ENCODE measurements around the gene FEZF2.

The FEZF2 gene

GRCh38 chr3:62367763-62368195, 5.6 kb downstream of the FEZF2 start:
- no peak for TF ChIP-seq PKNOX1 (IDR thresholded peaks at IDR 0.05)
- no peak for TF ChIP-seq HDGF (IDR thresholded peaks at IDR 0.05; ENCODE audit: borderline replicate concordance)
- no peak for TF ChIP-seq BHLHE40 (IDR thresholded peaks at IDR 0.05; ENCODE audit: borderline replicate concordance)
- no peak for TF ChIP-seq FOXK2 (IDR thresholded peaks at IDR 0.05)
- TF ChIP-seq ELF4 (IDR thresholded peaks at IDR 0.05), result no peak
- TF ChIP-seq L3MBTL2 (conservative IDR thresholded peaks at IDR 0.05), result no peak
- no peak for TF ChIP-seq TARDBP (IDR thresholded peaks at IDR 0.05)
- no peak for TF ChIP-seq FOXM1 (IDR thresholded peaks at IDR 0.05; ENCODE audit: borderline replicate concordance)
- no peak for TF ChIP-seq ARNT (IDR thresholded peaks at IDR 0.05)
- TF ChIP-seq LEF1 (IDR thresholded peaks at IDR 0.05; ENCODE audit: borderline replicate concordance), result no peak
- no peak for TF ChIP-seq SUZ12 (IDR thresholded peaks at IDR 0.05)
- TF ChIP-seq FOXA1 (IDR thresholded peaks at IDR 0.05), result no peak
- DNase-seq (ENCODE audit: extremely low spot score), result no peak
- ChIA-PET POLR2A (no interaction called here), CTCF (interaction anchor here (1.2 kb wide), 1 partner anchor 19 kb away, joined by 3 read pairs; no protein-coding TSS in a partner anchor)

- ChIA-PET POLR2A (no interaction called here), CTCF (no interaction called here)
- no peak for DNase-seq (ENCODE audit: extremely low spot score)
- TF ChIP-seq ARNT (IDR thresholded peaks at IDR 0.05), result no peak
- no peak for TF ChIP-seq ELF4 (IDR thresholded peaks at IDR 0.05)
- no peak for TF ChIP-seq LEF1 (IDR thresholded peaks at IDR 0.05; ENCODE audit: borderline replicate concordance)
- no peak for TF ChIP-seq FOXK2 (IDR thresholded peaks at IDR 0.05)
- TF ChIP-seq PKNOX1 (IDR thresholded peaks at IDR 0.05), result no peak
- TF ChIP-seq ZNF384 (IDR thresholded peaks at IDR 0.05), result no peak
- TF ChIP-seq CTBP1 (IDR thresholded peaks at IDR 0.05; ENCODE audit: borderline replicate concordance), result no peak
- no peak for TF ChIP-seq FOXA1 (IDR thresholded peaks at IDR 0.05)
- TF ChIP-seq BHLHE40 (IDR thresholded peaks at IDR 0.05; ENCODE audit: borderline replicate concordance), result no peak
- no peak for TF ChIP-seq HDGF (IDR thresholded peaks at IDR 0.05; ENCODE audit: borderline replicate concordance)
- no peak for TF ChIP-seq FOXM1 (IDR thresholded peaks at IDR 0.05; ENCODE audit: borderline replicate concordance)
- TF ChIP-seq NFRKB (IDR thresholded peaks at IDR 0.05), result no peak
- TF ChIP-seq L3MBTL2 (conservative IDR thresholded peaks at IDR 0.05), result no peak
- no peak for TF ChIP-seq SP1 (IDR thresholded peaks at IDR 0.05)
Measured at GRCh38 chr3:62366126-62366484, 7.2 kb downstream of the FEZF2 start.

DNA sequence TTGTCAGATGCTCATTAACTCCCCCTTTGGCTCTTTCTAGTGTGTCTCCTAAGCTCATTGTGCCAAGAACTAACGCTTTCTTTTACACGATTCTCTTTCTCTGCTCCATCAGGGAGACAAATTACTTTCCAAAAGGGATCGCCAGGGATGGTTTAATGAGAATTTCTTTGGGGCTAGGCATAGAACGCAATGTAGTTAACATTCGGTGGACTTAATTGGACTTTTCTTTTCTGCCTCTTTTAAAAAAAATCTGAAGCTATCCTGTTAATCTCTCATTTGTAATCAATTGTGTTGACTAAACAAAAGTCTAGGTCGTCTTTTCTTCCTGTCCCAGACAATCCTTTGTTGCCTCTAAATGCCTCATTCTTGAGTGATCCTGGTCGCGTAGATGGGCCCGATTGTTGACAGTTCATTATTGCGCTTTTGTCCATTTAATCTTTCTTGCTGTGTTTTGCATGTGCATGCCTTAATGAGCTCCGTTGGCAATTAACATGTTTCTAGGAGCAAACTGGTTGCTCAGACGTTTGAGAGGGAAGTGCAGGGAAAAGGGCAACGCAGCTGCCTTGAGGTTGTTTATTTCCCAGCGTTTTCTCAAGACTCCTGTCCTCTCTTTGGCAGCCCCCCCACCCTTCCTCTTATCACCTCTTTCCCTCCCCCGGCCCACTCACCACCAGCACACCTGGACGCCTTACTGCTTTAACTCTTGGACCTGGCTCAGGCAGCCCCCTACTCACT, 7.8 kb downstream of the FEZF2 start:
- DNase-seq (ENCODE audit: extremely low spot score), result no peak
- ChIA-PET CTCF (no interaction called here), POLR2A (no interaction called here)
- TF ChIP-seq LEF1 (IDR thresholded peaks at IDR 0.05; ENCODE audit: borderline replicate concordance), result no peak
- no peak for TF ChIP-seq HDGF (IDR thresholded peaks at IDR 0.05; ENCODE audit: borderline replicate concordance)
- TF ChIP-seq SUZ12 (IDR thresholded peaks at IDR 0.05), result no peak
- no peak for TF ChIP-seq NFRKB (IDR thresholded peaks at IDR 0.05)
- no peak for TF ChIP-seq CTBP1 (IDR thresholded peaks at IDR 0.05; ENCODE audit: borderline replicate concordance)
- no peak for TF ChIP-seq BHLHE40 (IDR thresholded peaks at IDR 0.05; ENCODE audit: borderline replicate concordance)
- no peak for TF ChIP-seq L3MBTL2 (conservative IDR thresholded peaks at IDR 0.05)
- TF ChIP-seq SP1 (IDR thresholded peaks at IDR 0.05), result no peak
- TF ChIP-seq PKNOX1 (IDR thresholded peaks at IDR 0.05), result no peak
- no peak for TF ChIP-seq FOXK2 (IDR thresholded peaks at IDR 0.05)
- no peak for TF ChIP-seq FOXA1 (IDR thresholded peaks at IDR 0.05)
- TF ChIP-seq ARNT (IDR thresholded peaks at IDR 0.05), result no peak
- TF ChIP-seq ZNF384 (IDR thresholded peaks at IDR 0.05), result no peak
- no peak for TF ChIP-seq ELF4 (IDR thresholded peaks at IDR 0.05)
- no peak for TF ChIP-seq FOXM1 (IDR thresholded peaks at IDR 0.05; ENCODE audit: borderline replicate concordance)
- TF ChIP-seq TARDBP (IDR thresholded peaks at IDR 0.05), result no peak

DNA sequence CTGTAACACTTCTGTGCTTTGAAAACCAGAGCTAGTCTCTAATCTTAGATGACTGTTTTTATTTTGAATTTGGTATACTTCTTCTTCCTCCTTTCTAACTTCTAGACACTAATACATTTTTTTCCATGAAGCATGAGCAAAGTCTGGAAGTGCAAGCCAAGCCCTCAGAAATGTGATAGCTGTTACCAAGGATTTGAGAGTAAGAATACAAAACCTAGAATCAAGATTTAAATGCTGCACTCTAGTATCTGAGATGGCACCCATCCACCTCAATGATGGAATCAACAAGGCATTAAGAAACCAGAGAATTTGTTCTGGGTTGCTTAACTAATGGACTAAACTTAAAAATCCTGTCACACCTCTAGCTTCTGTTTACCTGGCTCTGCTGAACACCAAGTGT, 9.2 kb downstream of the FEZF2 start:
- no peak for DNase-seq (ENCODE audit: extremely low spot score)
- ChIA-PET CTCF (no interaction called here), POLR2A (no interaction called here)
- no peak for TF ChIP-seq ELF4 (IDR thresholded peaks at IDR 0.05)
- TF ChIP-seq LEF1 (IDR thresholded peaks at IDR 0.05; ENCODE audit: borderline replicate concordance), result no peak
- TF ChIP-seq SP1 (IDR thresholded peaks at IDR 0.05), result no peak
- TF ChIP-seq HDGF (IDR thresholded peaks at IDR 0.05; ENCODE audit: borderline replicate concordance), result no peak
- TF ChIP-seq PKNOX1 (IDR thresholded peaks at IDR 0.05), result no peak
- no peak for TF ChIP-seq ARNT (IDR thresholded peaks at IDR 0.05)
- TF ChIP-seq BHLHE40 (IDR thresholded peaks at IDR 0.05; ENCODE audit: borderline replicate concordance), result no peak
- TF ChIP-seq NFRKB (IDR thresholded peaks at IDR 0.05), result no peak
- TF ChIP-seq FOXK2 (IDR thresholded peaks at IDR 0.05), result no peak
- TF ChIP-seq CTBP1 (IDR thresholded peaks at IDR 0.05; ENCODE audit: borderline replicate concordance), result no peak

DNA sequence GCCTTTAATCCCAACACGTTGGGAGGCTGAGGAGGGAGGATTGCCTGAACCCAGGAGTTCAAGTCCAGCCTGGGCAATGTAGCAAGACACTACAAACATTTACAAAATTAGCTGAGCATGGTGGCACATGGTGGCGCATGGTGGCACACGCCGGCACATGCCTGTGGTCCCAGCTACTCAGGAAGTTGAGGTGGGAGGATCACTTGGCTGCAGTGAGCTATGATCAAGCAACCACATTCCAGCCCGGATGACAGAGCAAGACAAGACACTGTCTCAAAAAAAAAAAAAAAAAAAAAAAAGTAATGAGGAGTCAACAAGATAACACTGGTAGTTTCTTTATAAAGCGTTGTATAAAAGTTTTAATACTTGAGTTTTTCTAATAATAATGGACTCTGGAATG, 10.1 kb downstream of the FEZF2 start:
- ChIA-PET POLR2A (no interaction called here), CTCF (no interaction called here)
- TF ChIP-seq LEF1 (IDR thresholded peaks at IDR 0.05; ENCODE audit: borderline replicate concordance), result no peak
- no peak for TF ChIP-seq FOXA1 (IDR thresholded peaks at IDR 0.05)
- TF ChIP-seq SUZ12 (IDR thresholded peaks at IDR 0.05), result no peak
- TF ChIP-seq ELF4 (IDR thresholded peaks at IDR 0.05), result no peak
- no peak for TF ChIP-seq FOXM1 (IDR thresholded peaks at IDR 0.05; ENCODE audit: borderline replicate concordance)
- TF ChIP-seq TARDBP (IDR thresholded peaks at IDR 0.05), result no peak
- TF ChIP-seq FOXK2 (IDR thresholded peaks at IDR 0.05), result no peak
- DNase-seq (ENCODE audit: extremely low spot score), result no peak

Measured in HEK293T (cell line).